ENCODE data around the gene VEPH1. TPM values are rescaled to one million over a fixed set of nuclear protein-coding genes. Genes with fewer than 3 reads are reported as not detected.

Gene VEPH1
- total RNA-seq, 1 donor from 2014 or later: 139 TPM

DNA sequence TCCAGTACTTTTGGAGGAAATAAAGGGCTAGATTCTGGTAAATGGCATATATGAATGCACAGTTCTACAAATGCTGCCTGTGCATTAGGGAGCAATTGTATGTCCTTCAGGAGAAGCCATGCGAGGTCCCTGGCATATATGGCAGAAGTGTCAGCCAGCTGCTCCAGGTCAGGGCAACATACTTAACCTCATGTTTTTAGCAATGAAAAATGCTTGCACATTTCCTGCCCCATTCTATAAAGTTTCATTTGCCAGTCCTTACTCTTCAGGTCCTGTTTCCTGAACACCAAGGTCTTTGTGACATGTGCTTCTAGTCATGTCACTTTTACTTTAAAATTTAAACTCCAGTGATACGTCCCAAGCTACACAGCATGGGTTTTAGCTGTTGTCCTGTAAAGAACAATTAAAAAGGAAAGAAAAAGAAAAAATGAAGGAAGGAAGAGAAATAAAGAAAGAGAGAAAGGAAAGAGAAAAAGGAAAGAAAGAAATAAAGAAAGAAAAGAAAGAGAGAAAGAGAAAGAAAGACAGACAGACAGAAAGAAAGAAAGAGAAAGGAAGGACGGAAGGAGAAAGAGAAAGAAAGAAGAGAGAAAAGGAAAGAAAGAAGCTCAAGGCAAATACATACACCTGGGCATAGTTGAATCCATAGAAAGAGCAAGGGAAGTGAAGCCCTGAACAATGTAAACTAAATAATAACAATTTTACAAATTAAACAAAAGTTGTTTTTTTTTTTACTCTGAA is 86.7 kb downstream of the VEPH1 start:
- no peak for ATAC-seq
- Histone ChIP-seq H3K4me3 (no peak overlapping the region), H3K27me3 (no peaks in the 10 kb centered on the region), H3K9me3 (no peaks in the 10 kb centered on the region), H3K4me1 (no peaks in the 10 kb centered on the region), H3K27ac (no peak overlapping the region), H3K36me3 (no peaks in the 10 kb centered on the region)
- TF ChIP-seq, protein P1, sequence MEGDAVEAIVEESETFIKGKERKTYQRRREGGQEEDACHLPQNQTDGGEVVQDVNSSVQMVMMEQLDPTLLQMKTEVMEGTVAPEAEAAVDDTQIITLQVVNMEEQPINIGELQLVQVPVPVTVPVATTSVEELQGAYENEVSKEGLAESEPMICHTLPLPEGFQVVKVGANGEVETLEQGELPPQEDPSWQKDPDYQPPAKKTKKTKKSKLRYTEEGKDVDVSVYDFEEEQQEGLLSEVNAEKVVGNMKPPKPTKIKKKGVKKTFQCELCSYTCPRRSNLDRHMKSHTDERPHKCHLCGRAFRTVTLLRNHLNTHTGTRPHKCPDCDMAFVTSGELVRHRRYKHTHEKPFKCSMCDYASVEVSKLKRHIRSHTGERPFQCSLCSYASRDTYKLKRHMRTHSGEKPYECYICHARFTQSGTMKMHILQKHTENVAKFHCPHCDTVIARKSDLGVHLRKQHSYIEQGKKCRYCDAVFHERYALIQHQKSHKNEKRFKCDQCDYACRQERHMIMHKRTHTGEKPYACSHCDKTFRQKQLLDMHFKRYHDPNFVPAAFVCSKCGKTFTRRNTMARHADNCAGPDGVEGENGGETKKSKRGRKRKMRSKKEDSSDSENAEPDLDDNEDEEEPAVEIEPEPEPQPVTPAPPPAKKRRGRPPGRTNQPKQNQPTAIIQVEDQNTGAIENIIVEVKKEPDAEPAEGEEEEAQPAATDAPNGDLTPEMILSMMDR (IDR thresholded peaks at IDR 0.05): no peak
- intact Hi-C loops (cut with DNase I): no loop called here
- no peak for DNase-seq

DNA sequence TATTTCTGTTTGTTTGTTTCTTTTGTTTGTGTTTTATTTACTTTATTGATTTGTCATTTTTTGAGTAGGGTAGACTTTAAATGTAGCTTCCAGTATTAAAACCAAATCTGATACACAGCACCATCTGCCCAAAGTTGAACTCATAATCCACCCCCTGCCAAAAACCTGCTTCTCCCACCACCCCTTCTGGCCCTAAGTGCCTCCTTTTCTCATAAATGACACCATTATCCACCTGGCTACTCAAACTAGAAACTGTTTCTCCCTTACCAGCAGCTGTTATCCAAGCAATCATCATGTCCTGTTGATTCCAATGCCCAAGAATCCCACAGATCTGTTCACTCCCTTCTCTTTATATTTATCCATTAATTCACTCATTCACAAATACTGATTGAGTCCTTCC is 88.4 kb downstream of the VEPH1 start:
- no peaks in the 10 kb centered on the region for H3K9me3 ChIP-seq
- no peak for ATAC-seq
- intact Hi-C loops (cut with DNase I): no loop called here
- H3K27me3 ChIP-seq: no peaks in the 10 kb centered on the region
- DNase-seq: no peak
- TF ChIP-seq, protein P1 (IDR thresholded peaks at IDR 0.05): no peak
- H3K27ac ChIP-seq: no peak overlapping the region
- no peak overlapping the region for H3K4me3 ChIP-seq
- no peaks in the 10 kb centered on the region for H3K36me3 ChIP-seq
- no peaks in the 10 kb centered on the region for H3K4me1 ChIP-seq

DNA sequence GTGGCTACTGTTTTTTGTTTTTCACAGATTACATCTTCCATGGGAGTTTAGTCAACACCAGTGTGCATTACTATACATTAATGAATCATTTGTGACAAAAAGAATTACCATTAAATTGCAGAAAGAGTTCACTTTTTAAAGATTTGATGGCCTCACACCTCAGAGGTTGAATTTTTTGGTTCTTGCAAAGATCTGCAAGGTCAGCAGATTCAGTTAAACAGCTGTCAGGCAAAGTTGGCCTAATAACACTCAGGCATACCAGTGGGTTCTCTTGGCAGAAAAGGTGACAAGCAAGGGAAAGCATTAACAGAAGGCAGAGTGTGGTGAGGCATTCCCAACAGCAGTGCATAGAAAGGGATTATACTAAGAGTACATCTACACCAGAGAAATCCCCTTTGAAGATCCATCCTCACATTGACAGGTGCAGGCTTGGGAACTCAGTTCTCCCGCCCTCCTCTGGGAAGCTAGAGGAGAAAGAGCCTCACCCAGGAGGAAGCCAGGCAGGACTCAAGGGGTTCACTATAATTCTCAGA is 90.8 kb downstream of the VEPH1 start:
- no peak for ATAC-seq

DNA sequence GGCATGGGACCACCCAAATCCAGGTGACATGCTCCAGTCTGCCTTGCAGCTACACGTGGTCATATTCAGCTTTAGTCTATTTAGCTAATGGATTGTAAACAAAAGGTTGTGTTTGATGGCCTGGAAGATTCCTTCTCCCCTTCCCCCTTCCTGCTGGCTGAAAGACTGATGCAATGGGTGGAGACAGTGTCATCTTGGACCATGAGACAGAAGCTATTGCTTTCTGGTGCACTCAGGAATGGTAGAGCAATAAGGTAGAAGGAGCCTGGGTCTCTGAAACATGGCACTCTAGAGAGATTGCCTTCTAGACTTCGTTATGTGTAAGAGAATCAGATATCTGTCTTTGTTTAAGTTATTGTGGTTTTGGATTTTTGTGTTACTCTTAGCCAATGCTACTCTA is 92.3 kb downstream of the VEPH1 start:
- Histone ChIP-seq H3K4me3 (no peak overlapping the region), H3K36me3 (no peaks in the 10 kb centered on the region), H3K9me3 (no peaks in the 10 kb centered on the region), H3K27ac (no peak overlapping the region), H3K27me3 (no peaks in the 10 kb centered on the region), H3K4me1 (no peaks in the 10 kb centered on the region)
- TF ChIP-seq, protein P1 (IDR thresholded peaks at IDR 0.05): no peak
- no peak for ATAC-seq
- no peak for DNase-seq
- intact Hi-C loops (cut with DNase I): no loop called here

More for the DNA sequence above, 90.8 kb downstream of the VEPH1 start:
- no peak overlapping the region for H3K27ac ChIP-seq
- H3K36me3 ChIP-seq: no peaks in the 10 kb centered on the region
- H3K4me3 ChIP-seq: no peak overlapping the region
- TF ChIP-seq, protein P1 (IDR thresholded peaks at IDR 0.05): no peak
- no peak for DNase-seq
- H3K27me3 ChIP-seq: no peaks in the 10 kb centered on the region
- H3K4me1 ChIP-seq: no peaks in the 10 kb centered on the region
- no peaks in the 10 kb centered on the region for H3K9me3 ChIP-seq
- intact Hi-C loops (cut with DNase I): no loop called here

DNA sequence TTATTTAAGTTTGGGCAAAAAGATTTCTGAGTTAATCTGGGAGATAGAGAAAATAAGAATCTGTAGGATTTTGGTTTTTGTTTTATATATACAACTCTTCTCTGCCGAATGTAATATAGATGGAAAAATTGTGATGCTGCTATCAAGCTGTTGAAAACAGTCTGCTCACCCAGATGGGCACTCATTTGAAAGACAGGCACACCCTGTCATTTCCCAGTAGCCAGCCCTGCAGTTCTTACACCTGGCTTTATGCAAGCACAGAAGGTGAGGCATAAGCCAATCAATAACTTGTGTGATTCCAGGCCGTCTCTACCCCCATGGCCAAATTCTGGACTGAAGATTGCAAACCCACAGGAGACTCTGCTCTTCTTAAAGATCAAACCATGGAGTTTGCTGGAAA is 93.7 kb downstream of the VEPH1 start:
- Histone ChIP-seq H3K27me3 (no peaks in the 10 kb centered on the region), H3K4me3 (no peak overlapping the region), H3K36me3 (no peaks in the 10 kb centered on the region), H3K9me3 (no peaks in the 10 kb centered on the region), H3K4me1 (no peaks in the 10 kb centered on the region), H3K27ac (no peak overlapping the region)
- TF ChIP-seq, protein P1 (IDR thresholded peaks at IDR 0.05): no peak
- intact Hi-C loops (cut with DNase I): no loop called here
- ATAC-seq: no peak
- DNase-seq: no peak
